Tibial nerve (tissue), 4 donors: ENCODE data around the gene ANKRD11. TPM values are rescaled to one million over a fixed set of nuclear protein-coding genes. Genes with fewer than 3 reads are reported as not detected.

Experiments used
- DNase-seq, 2 donors: peaks; one replicate each; pipeline ENCODE4 v3.0.0-alpha.2; 2019; ENCODE audit warnings: low spot score in 2 of 2
- H3K27ac ChIP-seq, 4 donors: fragments of 200-600 bp; sonication (generic) in 3 of 4; one replicate each; pipeline ENCODE4 v1.5.1; 2017 to 2019; ENCODE audit warnings: mild to moderate bottlenecking in 1 of 4
- H3K27me3 ChIP-seq, 2 donors: fragments of 200-600 bp; sonication (generic) in 1 of 2; one replicate each; pipeline versions ENCODE4 v1.5.1 to v1.6.0; 2017 to 2019
- H3K36me3 ChIP-seq, 3 donors: fragments of 200-600 bp; sonication (generic); one replicate each; pipeline ENCODE4 v1.5.1; 2018 to 2019
- H3K4me1 ChIP-seq, 4 donors: fragments of 200-600 bp; sonication (generic) in 3 of 4; one replicate each; pipeline ENCODE4 v1.5.1; 2017 to 2019
- H3K4me3 ChIP-seq, 4 donors: fragments of 200-600 bp; sonication (generic) in 3 of 4; one replicate each; pipeline ENCODE4 v1.5.1; 2017 to 2019; ENCODE audit warnings: mild to moderate bottlenecking in 1 of 4, moderate library complexity in 1 of 4
- H3K9me3 ChIP-seq, 4 donors: fragments of 200-600 bp; sonication (generic) in 3 of 4; one replicate each; pipeline ENCODE4 v1.5.1; 2017 to 2019
- EP300 ChIP-seq, 2 donors: sonication (generic); formaldehyde crosslinking; IDR thresholded peaks; one replicate each; pipeline ENCODE4 v1.6.1; 2017; ENCODE audit warnings: antibody characterized with exemption in 2 of 2, mild to moderate bottlenecking in 1 of 2
- POLR2A ChIP-seq, 2 donors: fragments of 450-650 bp; IDR thresholded peaks; one replicate each; pipeline ENCODE4 v1.6.1; 2017; ENCODE audit warnings: antibody characterized with exemption in 2 of 2, mild to moderate bottlenecking in 2 of 2, moderate library complexity in 2 of 2
- WGBS, 2 donors: methylation state at CpG; one replicate each; pipeline ENCODE4 v1.1.5; 2018; 5-methylcytosine and 5-hydroxymethylcytosine counted together
- total RNA-seq, 4 donors: library from RNA; depleted of rRNA; stranded (reverse); fragments of >200 nt; gene quantifications; one replicate each; pipeline ENCODE4 v1.1.0, GENCODE V29; 2016
- TF ChIP-seq, protein P1 (sequence below), 5 experiments: fragments of 200-600 bp in 3 of 5; fragments of 450-650 bp in 2 of 5; sonication (generic) in 3 of 5; IDR thresholded peaks; one replicate each; pipeline ENCODE4 v1.5.1; 2016 to 2019; ENCODE audit warnings: antibody characterized with exemption in 5 of 5, mild to moderate bottlenecking in 3 of 5, moderate library complexity in 2 of 5

ANKRD11 gene
- total RNA-seq, 4 donors from 2014 or later: 104 to 177 (median 112) TPM

DNA sequence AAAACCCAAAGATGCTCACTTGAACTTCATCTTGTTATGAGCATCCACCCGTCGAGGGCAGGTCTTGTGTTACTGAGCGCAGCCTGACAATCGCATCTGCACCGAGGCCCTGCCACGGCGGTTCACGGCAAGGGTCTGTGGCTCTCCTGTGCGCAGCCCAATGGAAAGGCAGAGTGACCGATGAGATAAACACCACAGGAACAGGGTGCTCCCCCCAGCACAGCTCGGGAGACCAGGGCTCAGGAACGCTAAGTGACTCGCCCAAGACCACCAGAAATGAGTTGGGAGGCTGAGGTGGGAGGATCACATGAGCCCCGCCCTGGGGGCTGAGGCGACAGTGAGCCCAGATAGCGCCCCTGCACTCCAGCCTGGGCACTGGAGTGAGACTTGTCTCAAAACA is 134.7 kb downstream of the ANKRD11 start:
- 90 to 92% methylated on average over 14 to 16 of the region's 16 CpGs for WGBS, 2 donors

DNA sequence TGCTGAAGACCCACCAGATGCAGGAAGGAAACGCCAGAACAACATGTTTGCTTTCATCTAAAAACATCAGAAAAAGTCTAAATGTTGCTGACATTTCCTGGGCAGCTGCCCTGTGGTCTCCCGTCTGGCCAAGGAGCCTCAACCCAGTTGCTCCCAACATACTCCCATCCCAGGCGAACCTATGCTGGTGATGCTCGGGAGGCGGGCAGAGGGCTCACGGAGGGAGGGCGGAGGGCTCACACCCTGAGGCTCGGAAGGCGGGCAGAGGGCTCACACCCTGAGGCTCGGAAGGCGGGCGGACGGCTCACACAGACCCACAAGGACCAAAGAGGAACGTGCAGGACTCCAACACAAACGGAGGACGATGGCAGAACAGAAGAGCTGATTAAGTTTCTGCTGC is 135.4 kb downstream of the ANKRD11 start:
- H3K27me3 ChIP-seq: no peaks in the 10 kb centered on the region
- peaks cover 0 to 74% (median 35%) of the 10 kb centered on the region in 4 donors for H3K4me1 ChIP-seq
- WGBS, 2 donors: 78 to 82% methylated on average over 16 of the region's 16 CpGs
- TF ChIP-seq POLR2A (IDR thresholded peaks at IDR 0.05): no peak
- TF ChIP-seq, protein P1, sequence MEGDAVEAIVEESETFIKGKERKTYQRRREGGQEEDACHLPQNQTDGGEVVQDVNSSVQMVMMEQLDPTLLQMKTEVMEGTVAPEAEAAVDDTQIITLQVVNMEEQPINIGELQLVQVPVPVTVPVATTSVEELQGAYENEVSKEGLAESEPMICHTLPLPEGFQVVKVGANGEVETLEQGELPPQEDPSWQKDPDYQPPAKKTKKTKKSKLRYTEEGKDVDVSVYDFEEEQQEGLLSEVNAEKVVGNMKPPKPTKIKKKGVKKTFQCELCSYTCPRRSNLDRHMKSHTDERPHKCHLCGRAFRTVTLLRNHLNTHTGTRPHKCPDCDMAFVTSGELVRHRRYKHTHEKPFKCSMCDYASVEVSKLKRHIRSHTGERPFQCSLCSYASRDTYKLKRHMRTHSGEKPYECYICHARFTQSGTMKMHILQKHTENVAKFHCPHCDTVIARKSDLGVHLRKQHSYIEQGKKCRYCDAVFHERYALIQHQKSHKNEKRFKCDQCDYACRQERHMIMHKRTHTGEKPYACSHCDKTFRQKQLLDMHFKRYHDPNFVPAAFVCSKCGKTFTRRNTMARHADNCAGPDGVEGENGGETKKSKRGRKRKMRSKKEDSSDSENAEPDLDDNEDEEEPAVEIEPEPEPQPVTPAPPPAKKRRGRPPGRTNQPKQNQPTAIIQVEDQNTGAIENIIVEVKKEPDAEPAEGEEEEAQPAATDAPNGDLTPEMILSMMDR (IDR thresholded peaks at IDR 0.05): no peak
- no peak for TF ChIP-seq EP300 (IDR thresholded peaks at IDR 0.05)
- peaks cover 0 to 4% (median 0%) of the 10 kb centered on the region in 3 donors for H3K36me3 ChIP-seq
- H3K27ac ChIP-seq: peak overlapping the region in 1 of 4 donors; percentile 41
- DNase-seq: no peak
- no peak overlapping the region for H3K4me3 ChIP-seq
- H3K9me3 ChIP-seq: no peaks in the 10 kb centered on the region

More for the DNA sequence above, 134.7 kb downstream of the ANKRD11 start:
- H3K4me1 ChIP-seq: peaks cover 0 to 78% (median 35%) of the 10 kb centered on the region in 4 donors
- no peaks in the 10 kb centered on the region for H3K27me3 ChIP-seq
- no peak for DNase-seq
- peaks cover 0 to 4% (median 0%) of the 10 kb centered on the region in 3 donors for H3K36me3 ChIP-seq
- H3K9me3 ChIP-seq: no peaks in the 10 kb centered on the region
- no peak overlapping the region for H3K27ac ChIP-seq
- TF ChIP-seq EP300 (IDR thresholded peaks at IDR 0.05) (no peak), POLR2A (IDR thresholded peaks at IDR 0.05) (no peak)
- TF ChIP-seq, protein P1 (IDR thresholded peaks at IDR 0.05): no peak
- no peak overlapping the region for H3K4me3 ChIP-seq

DNA sequence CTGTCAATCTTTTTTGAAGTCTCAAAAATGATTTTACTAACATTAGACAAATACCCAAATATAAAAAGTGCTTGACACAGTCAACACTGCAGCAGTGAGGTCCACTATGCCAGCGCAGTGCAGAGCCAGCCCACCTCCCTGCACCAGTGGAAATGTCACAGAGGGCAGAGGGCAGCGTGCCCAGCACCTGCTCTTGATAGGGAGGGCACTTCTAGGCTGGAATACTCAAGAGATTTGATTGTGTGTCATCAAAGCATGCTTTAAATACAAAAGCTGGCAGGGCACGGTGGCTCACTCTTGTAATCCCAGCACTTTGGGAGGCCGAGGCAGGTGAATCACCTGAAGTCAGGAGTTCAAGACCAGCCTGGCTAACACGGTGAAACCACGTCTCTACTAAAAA is 136.0 kb downstream of the ANKRD11 start:
- Histone ChIP-seq H3K9me3 (no peaks in the 10 kb centered on the region), H3K27ac (peak overlapping the region in 1 of 4 donors; percentile 41), H3K4me3 (no peak overlapping the region), H3K27me3 (no peaks in the 10 kb centered on the region), H3K4me1 (peaks cover 0 to 69% (median 32%) of the 10 kb centered on the region in 4 donors), H3K36me3 (peaks cover 0 to 4% (median 0%) of the 10 kb centered on the region in 3 donors)
- 87 to 88% methylated on average over 6 of the region's 6 CpGs for WGBS, 2 donors
- TF ChIP-seq EP300 (IDR thresholded peaks at IDR 0.05) (no peak), POLR2A (IDR thresholded peaks at IDR 0.05) (no peak)
- TF ChIP-seq, protein P1 (IDR thresholded peaks at IDR 0.05): no peak
- no peak for DNase-seq

DNA sequence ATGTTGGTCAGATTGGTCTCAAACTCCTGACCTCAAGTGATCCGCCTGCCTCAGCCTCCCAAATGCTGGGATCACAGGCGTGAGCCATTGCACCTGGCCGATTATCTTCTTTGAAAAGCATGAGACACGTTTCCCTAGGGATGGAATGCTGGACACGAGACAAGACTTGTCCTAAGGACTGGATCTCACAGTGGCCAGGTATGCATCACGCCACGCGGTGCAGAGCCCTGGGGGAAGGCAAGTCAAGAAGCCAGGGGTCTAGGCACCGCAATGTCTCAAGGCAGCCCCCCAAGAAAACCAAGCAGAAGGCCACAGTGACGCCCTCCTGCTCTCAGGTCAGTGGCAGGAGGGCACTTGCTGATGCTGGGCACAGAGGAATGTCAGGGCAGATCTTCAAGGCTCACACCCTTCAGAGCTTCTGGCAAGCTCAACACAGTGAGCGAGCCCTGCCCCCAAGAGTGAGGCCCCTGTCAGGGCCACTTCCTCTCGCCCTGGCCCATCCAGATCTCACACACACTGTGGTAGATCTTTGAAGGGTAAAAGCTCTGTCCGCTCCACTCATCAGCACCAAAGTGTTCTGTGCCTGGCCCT is 138.2 kb downstream of the ANKRD11 start:
- H3K27ac ChIP-seq: no peak overlapping the region
- H3K27me3 ChIP-seq: no peaks in the 10 kb centered on the region
- DNase-seq: no peak
- peaks cover 0 to 4% (median 0%) of the 10 kb centered on the region in 3 donors for H3K36me3 ChIP-seq
- no peak overlapping the region for H3K4me3 ChIP-seq
- TF ChIP-seq, protein P1 (IDR thresholded peaks at IDR 0.05): no peak
- TF ChIP-seq EP300 (IDR thresholded peaks at IDR 0.05) (no peak), POLR2A (IDR thresholded peaks at IDR 0.05) (no peak)
- WGBS, 2 donors: 84 to 87% methylated on average over 10 to 13 of the region's 13 CpGs
- H3K4me1 ChIP-seq: peaks cover 0 to 47% (median 14%) of the 10 kb centered on the region in 4 donors
- no peaks in the 10 kb centered on the region for H3K9me3 ChIP-seq

DNA sequence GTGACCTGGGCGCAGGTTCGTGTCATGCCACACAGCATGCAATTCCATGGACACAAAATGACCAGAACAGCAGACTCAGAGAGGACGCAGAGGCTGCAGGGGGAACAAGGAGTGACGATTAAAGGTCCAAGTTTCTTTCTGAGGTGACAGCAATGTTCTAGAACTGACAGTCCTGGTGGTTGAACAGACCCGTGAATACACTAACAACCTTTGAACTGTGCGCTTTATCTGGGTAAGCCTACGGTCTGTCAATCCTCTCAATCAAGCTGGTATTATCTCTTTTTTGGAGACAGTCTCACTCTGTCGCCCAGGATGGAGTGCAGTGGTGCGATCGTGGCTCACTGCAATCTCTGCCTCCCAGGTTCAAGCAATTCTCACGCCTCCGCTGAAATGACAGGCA is 138.7 kb downstream of the ANKRD11 start:
- WGBS, 2 donors: 91 to 95% methylated on average over 12 of the region's 12 CpGs

More for the DNA sequence above, 138.7 kb downstream of the ANKRD11 start:
- no peak for DNase-seq
- H3K4me1 ChIP-seq: peaks cover 0 to 47% (median 12%) of the 10 kb centered on the region in 4 donors
- TF ChIP-seq, protein P1 (IDR thresholded peaks at IDR 0.05): no peak
- TF ChIP-seq EP300 (IDR thresholded peaks at IDR 0.05) (no peak), POLR2A (IDR thresholded peaks at IDR 0.05) (no peak)
- no peaks in the 10 kb centered on the region for H3K27me3 ChIP-seq
- no peak overlapping the region for H3K4me3 ChIP-seq
- H3K36me3 ChIP-seq: no peaks in the 10 kb centered on the region
- no peaks in the 10 kb centered on the region for H3K9me3 ChIP-seq
- H3K27ac ChIP-seq: no peak overlapping the region
